ENCODE measurements around the gene RIPOR3.
A peak's percentile ranks its signal among the peaks of the same experiment; 100 is the strongest.
"Not testable (repeated sequence)": the region's sequence is repeated elsewhere in the genome, so short reads cannot be mapped to it uniquely, and the experiment has no call there.

RIPOR3 gene

GRCh38 chr20:50683570-50683969 lies 7.8 kb downstream of the RIPOR3 start:
- Histone ChIP-seq H3K4me1 (ENCODE audit: insufficient read depth, low read length) (no peaks in the 10 kb centered on the region), H3K4me3 (ENCODE audit: low read length) (no peak overlapping the region), H3K36me3 (ENCODE audit: insufficient read depth, low read length) (no peaks in the 10 kb centered on the region), H3K27ac (ENCODE audit: low read depth, low read length) (no peak overlapping the region), H3K9ac (ENCODE audit: low read depth, low read length) (no peak overlapping the region), H3K27me3 (ENCODE audit: insufficient read depth, low read length) (no peaks in the 10 kb centered on the region), H3K9me3 (ENCODE audit: insufficient read depth, low read depth, low read length) (no peaks in the 10 kb centered on the region)
- 89% methylated on average over 6 of the region's 6 CpGs for WGBS

GRCh38 chr20:50682947-50683530 lies 8.3 kb downstream of the RIPOR3 start:
- Histone ChIP-seq H3K4me3 (ENCODE audit: low read length) (no peak overlapping the region), H3K4me1 (ENCODE audit: insufficient read depth, low read length) (no peaks in the 10 kb centered on the region), H3K9me3 (ENCODE audit: insufficient read depth, low read depth, low read length) (no peaks in the 10 kb centered on the region), H3K9ac (ENCODE audit: low read depth, low read length) (no peak overlapping the region), H3K27me3 (ENCODE audit: insufficient read depth, low read length) (no peaks in the 10 kb centered on the region), H3K36me3 (ENCODE audit: insufficient read depth, low read length) (no peaks in the 10 kb centered on the region), H3K27ac (ENCODE audit: low read depth, low read length) (no peak overlapping the region)
- WGBS: 93% methylated on average over 8 of the region's 8 CpGs

- H3K9me3 ChIP-seq (ENCODE audit: insufficient read depth, low read depth, low read length): no peaks in the 10 kb centered on the region
- WGBS: 96% methylated on average over 4 of the region's 4 CpGs
- H3K36me3 ChIP-seq (ENCODE audit: insufficient read depth, low read length): no peaks in the 10 kb centered on the region
- no peak overlapping the region for H3K9ac ChIP-seq (ENCODE audit: low read depth, low read length)
- no peak overlapping the region for H3K4me3 ChIP-seq (ENCODE audit: low read length)
- no peaks in the 10 kb centered on the region for H3K27me3 ChIP-seq (ENCODE audit: insufficient read depth, low read length)
- H3K27ac ChIP-seq (ENCODE audit: low read depth, low read length): no peak overlapping the region
- no peaks in the 10 kb centered on the region for H3K4me1 ChIP-seq (ENCODE audit: insufficient read depth, low read length)
These were observed 9.3 kb downstream of the RIPOR3 start for GRCh38 chr20:50682065-50682464.

GRCh38 chr20:50681359-50682064 lies 9.8 kb downstream of the RIPOR3 start:
- H3K27me3 ChIP-seq (ENCODE audit: insufficient read depth, low read length): no peaks in the 10 kb centered on the region
- H3K9ac ChIP-seq (ENCODE audit: low read depth, low read length): no peak overlapping the region
- H3K4me1 ChIP-seq (ENCODE audit: insufficient read depth, low read length): no peaks in the 10 kb centered on the region
- 84% methylated on average over 11 of the region's 12 CpGs for WGBS
- H3K9me3 ChIP-seq (ENCODE audit: insufficient read depth, low read depth, low read length): no peaks in the 10 kb centered on the region
- no peak overlapping the region for H3K27ac ChIP-seq (ENCODE audit: low read depth, low read length)
- H3K4me3 ChIP-seq (ENCODE audit: low read length): no peak overlapping the region
- no peaks in the 10 kb centered on the region for H3K36me3 ChIP-seq (ENCODE audit: insufficient read depth, low read length)

GRCh38 chr20:50680105-50680960 lies 11.0 kb downstream of the RIPOR3 start:
- no peaks in the 10 kb centered on the region for H3K36me3 ChIP-seq (ENCODE audit: insufficient read depth, low read length)
- H3K9ac ChIP-seq (ENCODE audit: low read depth, low read length): no peak overlapping the region
- H3K27ac ChIP-seq (ENCODE audit: low read depth, low read length): 0 out of 2 replicates have a peak overlapping the region, but pooled peaks have one; percentile 13
- 93% methylated on average over 17 of the region's 19 CpGs for WGBS
- no peaks in the 10 kb centered on the region for H3K9me3 ChIP-seq (ENCODE audit: insufficient read depth, low read depth, low read length)
- H3K4me1 ChIP-seq (ENCODE audit: insufficient read depth, low read length): no peaks in the 10 kb centered on the region
- H3K4me3 ChIP-seq (ENCODE audit: low read length): no peak overlapping the region
- H3K27me3 ChIP-seq (ENCODE audit: insufficient read depth, low read length): no peaks in the 10 kb centered on the region

GRCh38 chr20:50679753-50680104 lies 11.6 kb downstream of the RIPOR3 start:
- H3K9ac ChIP-seq (ENCODE audit: low read depth, low read length): no peak overlapping the region
- no peaks in the 10 kb centered on the region for H3K4me1 ChIP-seq (ENCODE audit: insufficient read depth, low read length)
- no peaks in the 10 kb centered on the region for H3K27me3 ChIP-seq (ENCODE audit: insufficient read depth, low read length)
- no peaks in the 10 kb centered on the region for H3K36me3 ChIP-seq (ENCODE audit: insufficient read depth, low read length)
- no peaks in the 10 kb centered on the region for H3K9me3 ChIP-seq (ENCODE audit: insufficient read depth, low read depth, low read length)
- no peak overlapping the region for H3K27ac ChIP-seq (ENCODE audit: low read depth, low read length)
- WGBS: 75% methylated on average over 5 of the region's 5 CpGs
- no peak overlapping the region for H3K4me3 ChIP-seq (ENCODE audit: low read length)

GRCh38 chr20:50678169-50678898 lies 13.0 kb downstream of the RIPOR3 start:
- H3K4me3 ChIP-seq (ENCODE audit: low read length): no peak overlapping the region
- H3K36me3 ChIP-seq (ENCODE audit: insufficient read depth, low read length): no peaks in the 10 kb centered on the region
- no peaks in the 10 kb centered on the region for H3K4me1 ChIP-seq (ENCODE audit: insufficient read depth, low read length)
- no peak overlapping the region for H3K9ac ChIP-seq (ENCODE audit: low read depth, low read length)
- H3K27ac ChIP-seq (ENCODE audit: low read depth, low read length): no peak overlapping the region
- no peaks in the 10 kb centered on the region for H3K27me3 ChIP-seq (ENCODE audit: insufficient read depth, low read length)
- no peaks in the 10 kb centered on the region for H3K9me3 ChIP-seq (ENCODE audit: insufficient read depth, low read depth, low read length)
- 92% methylated on average over 8 of the region's 8 CpGs for WGBS

GRCh38 chr20:50676858-50677257 lies 14.5 kb downstream of the RIPOR3 start:
- no peaks in the 10 kb centered on the region for H3K36me3 ChIP-seq (ENCODE audit: insufficient read depth, low read length)
- H3K27ac ChIP-seq (ENCODE audit: low read depth, low read length): no peak overlapping the region
- 95% methylated on average over 4 of the region's 4 CpGs for WGBS
- no peaks in the 10 kb centered on the region for H3K4me1 ChIP-seq (ENCODE audit: insufficient read depth, low read length)
- H3K9me3 ChIP-seq (ENCODE audit: insufficient read depth, low read depth, low read length): no peaks in the 10 kb centered on the region
- no peak overlapping the region for H3K4me3 ChIP-seq (ENCODE audit: low read length)
- H3K27me3 ChIP-seq (ENCODE audit: insufficient read depth, low read length): no peaks in the 10 kb centered on the region
- H3K9ac ChIP-seq (ENCODE audit: low read depth, low read length): no peak overlapping the region

- not testable (repeated sequence) for H3K27me3 ChIP-seq (ENCODE audit: insufficient read depth, low read length); H3K4me3 ChIP-seq (ENCODE audit: low read length); H3K27ac ChIP-seq (ENCODE audit: low read depth, low read length); H3K4me1 ChIP-seq (ENCODE audit: insufficient read depth, low read length); H3K9ac ChIP-seq (ENCODE audit: low read depth, low read length); H3K36me3 ChIP-seq (ENCODE audit: insufficient read depth, low read length); H3K9me3 ChIP-seq (ENCODE audit: insufficient read depth, low read depth, low read length)
- WGBS: 93% methylated on average over 3 of the region's 3 CpGs
These were observed 15.0 kb downstream of the RIPOR3 start for GRCh38 chr20:50676377-50676731.

- Histone ChIP-seq H3K4me3 (ENCODE audit: low read length) (no peak overlapping the region), H3K27ac (ENCODE audit: low read depth, low read length) (no peak overlapping the region), H3K4me1 (ENCODE audit: insufficient read depth, low read length) (no peaks in the 10 kb centered on the region), H3K9me3 (ENCODE audit: insufficient read depth, low read depth, low read length) (no peaks in the 10 kb centered on the region), H3K27me3 (ENCODE audit: insufficient read depth, low read length) (no peaks in the 10 kb centered on the region), H3K9ac (ENCODE audit: low read depth, low read length) (no peak overlapping the region), H3K36me3 (ENCODE audit: insufficient read depth, low read length) (no peaks in the 10 kb centered on the region)
- WGBS: 66% methylated on average over 13 of the region's 13 CpGs
These were observed 15.5 kb downstream of the RIPOR3 start for GRCh38 chr20:50675671-50676376.
